ENCODE measurements around the gene TAPBPL.
"Not testable (repeated sequence)": the region's sequence is repeated elsewhere in the genome, so short reads cannot be mapped to it uniquely, and the experiment has no call there.

TAPBPL gene

GRCh38 chr12:6464531-6464930 lies 12.7 kb downstream of the TAPBPL start:
- DNase-seq: no peak

GRCh38 chr12:6465467-6466183 lies 13.8 kb downstream of the TAPBPL start:
- DNase-seq: no peak

DNA sequence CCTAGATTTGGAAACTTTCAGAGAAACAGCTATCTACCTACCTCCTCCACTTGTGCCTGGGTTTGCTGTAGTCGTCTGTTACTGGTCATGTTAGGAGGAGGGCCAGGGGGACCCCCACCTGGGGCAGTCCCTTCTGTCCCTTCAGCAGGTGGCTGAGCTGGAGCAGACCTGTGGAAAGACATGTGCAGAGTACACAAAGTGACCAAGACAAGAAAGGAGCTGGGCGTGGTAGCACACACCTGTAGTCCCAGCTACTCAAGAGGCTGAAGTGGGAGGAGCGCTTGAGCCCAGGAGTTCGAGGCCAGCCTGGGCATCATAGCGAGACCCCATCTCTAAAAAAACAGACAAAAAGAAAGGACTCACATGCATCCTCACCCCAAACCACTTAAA lies 14.3 kb downstream of the TAPBPL start:
- DNase-seq: no peak

GRCh38 chr12:6466751-6467150 lies 14.9 kb downstream of the TAPBPL start:
- DNase-seq: not testable (repeated sequence)

DNA sequence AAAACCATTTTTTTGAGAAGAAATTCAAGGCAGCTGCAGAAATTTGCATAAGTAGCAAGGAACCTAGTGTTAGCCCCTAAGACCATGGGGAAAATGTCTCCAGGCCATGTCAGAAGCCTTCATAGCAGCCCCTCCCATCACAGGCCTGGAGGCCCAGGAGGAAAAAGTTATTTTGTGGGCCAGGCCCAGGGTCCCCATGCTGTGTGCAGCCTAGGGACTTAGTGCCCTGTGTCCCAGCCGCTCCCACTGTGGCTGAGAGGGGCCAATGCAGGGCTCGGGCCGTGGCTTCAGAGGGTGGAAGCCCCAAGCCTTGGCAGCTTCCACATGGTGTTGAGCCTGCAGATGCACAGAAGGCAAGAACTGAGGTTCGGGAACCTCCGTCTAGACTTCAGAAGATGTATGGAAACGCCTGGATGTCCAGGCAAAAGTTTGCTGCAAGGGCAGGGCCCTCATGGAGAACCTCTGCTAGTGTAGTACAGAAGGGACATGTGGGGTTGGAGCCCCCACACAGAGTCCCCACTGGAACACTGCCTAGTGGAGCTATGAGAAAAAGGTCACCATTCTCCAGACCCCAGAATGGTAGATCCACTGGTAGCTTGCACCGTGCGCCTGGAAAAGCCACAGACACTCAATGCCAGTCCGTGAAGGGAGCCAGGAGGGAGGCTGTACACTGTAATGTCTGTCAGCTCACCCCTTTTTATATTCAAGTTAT lies 15.9 kb downstream of the TAPBPL start:
- DNase-seq: not testable (repeated sequence)

- no peak for DNase-seq
These were observed 16.4 kb downstream of the TAPBPL start for GRCh38 chr12:6468283-6468575.

- DNase-seq: no peak
These were observed 17.2 kb downstream of the TAPBPL start for GRCh38 chr12:6469092-6469491.

DNA sequence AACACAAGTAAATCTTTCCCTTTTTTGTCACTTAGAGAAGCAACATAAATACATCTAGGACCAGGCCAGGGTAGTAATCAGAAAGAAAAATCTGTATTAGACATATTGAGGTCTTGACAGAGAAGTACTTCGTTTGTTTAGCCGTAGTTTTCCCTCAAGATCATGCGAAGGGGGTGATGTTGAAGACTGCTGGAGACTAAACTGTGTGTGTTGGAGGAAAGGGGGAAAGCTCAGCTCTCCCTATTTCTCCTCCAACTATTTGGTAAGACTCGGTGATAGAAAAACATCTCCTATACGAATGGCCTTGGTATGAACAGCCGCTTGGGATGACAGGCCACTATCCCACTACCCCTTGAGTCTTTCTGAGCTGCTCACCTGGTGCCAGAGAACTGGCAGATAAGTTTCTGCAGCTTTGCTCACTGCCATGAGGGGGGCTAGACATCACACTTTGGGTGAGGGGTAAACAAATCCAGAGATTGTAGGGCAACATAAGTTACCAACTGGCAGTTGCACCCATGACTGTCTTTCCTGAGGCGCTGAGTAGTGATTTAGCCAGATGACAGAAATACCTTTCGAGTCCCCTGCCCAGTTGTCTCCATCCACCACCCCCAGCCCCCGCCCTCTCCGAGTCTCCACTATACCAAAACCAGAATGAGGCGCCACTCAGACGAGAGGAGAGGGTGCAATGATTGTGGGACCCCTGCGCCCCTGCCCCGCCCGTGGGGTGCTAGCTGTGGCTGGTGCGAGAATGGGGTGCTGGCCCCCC lies 17.9 kb downstream of the TAPBPL start:
- no peak for DNase-seq

DNA sequence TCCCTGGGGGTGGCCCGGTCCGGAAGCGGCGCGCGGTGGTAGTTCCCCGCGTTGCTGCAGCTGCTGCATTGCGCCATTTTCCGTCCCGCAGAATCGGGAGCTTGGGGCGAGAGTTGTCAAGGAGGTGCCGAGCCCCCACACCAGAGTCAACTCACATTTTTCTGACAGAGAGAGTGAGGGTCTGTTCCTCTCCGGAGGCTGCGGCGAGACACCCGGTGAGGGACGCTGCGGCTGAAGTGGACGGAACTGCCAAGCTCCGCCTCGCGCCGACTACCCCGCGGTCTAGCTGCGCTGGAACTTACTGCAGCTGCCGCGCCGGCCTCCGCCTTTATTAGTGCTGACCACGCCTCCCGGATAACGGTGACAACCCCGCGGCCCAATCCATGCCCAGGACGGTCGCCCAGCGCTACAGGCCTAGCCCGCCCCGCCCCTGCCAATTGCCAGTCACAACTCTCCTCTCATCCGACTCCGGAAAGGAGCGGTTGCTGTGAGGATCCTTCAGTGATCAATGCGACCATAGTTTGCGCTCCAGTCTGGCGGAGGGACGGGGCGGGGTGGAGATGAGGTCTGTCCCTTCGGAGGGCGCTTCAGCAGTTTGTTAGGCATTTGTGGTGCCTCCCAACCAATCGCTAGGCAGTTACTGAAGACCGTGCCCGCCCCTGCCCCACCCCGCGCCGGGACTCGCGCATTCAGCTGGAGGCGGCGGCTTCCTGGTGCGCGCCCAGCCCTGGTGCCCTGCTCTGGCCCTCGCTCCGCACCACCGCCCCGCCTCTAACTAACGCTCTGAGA lies 18.7 kb downstream of the TAPBPL start, which contains the start of gene VAMP1:
TSS of gene VAMP1 (minus strand) at position 303 of the 789 bp plus-strand sequence. CDS start at position 157, 146 bp downstream.
- DNase-seq: peak; percentile 97

GRCh38 chr12:6471989-6472360 lies 20.1 kb downstream of the TAPBPL start:
- DNase-seq: no peak

DNA sequence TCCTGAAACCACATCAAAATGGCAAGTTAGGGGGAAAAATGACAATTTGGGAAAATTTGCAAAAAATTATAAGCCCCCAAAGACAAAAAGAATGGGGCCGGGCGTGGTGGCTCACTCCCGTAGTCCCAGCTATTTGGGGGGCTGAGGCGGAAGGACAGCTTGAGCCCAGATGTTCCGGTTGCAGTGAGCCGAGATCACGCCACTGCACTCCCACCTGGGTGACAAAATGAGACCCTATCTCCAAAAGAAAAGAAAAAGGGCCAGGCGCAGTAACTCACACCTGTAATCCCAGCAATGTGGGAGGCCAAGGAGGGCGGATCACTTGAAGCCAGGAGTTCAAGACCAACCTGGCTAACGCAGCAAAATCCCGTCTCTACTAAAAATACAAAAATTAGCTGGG lies 20.6 kb downstream of the TAPBPL start:
- DNase-seq: no peak

DNA sequence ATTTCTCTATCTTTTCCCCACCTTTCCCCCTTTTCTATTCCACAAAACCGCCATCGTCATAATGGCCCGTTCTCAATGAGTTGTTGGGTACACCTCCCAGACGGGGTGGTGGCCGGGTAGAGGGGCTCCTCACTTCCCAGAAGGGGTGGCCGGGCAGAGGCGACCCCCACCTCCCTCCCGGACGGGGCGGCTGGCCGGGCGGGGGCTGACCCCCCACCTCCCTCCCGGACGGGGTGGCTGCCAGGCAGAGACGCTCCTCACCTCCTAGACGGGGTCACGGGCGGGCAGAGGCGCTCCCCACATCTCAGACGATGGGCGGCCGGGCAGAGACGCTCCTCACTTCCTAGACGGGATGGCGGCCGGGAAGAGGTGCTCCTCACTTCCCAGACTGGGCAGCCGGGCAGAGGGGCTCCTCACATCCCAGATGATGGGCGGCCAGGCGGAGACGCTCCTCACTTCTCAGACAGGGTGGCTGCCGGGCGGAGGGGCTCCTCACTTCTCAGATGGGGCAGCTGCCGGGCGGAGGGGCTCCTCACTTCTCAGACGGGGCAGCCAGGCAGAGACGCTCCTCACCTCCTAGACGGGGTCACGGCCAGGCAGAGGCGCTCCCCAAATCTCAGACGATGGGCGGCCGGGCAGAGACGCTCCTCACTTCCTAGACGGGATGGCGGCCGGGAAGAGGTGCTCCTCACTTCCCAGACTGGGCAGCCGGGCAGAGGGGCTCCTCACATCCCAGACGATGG lies 23.6 kb downstream of the TAPBPL start:
- DNase-seq: not testable (repeated sequence)

- DNase-seq: no peak
These were observed 24.6 kb downstream of the TAPBPL start for GRCh38 chr12:6476489-6476888.

DNA sequence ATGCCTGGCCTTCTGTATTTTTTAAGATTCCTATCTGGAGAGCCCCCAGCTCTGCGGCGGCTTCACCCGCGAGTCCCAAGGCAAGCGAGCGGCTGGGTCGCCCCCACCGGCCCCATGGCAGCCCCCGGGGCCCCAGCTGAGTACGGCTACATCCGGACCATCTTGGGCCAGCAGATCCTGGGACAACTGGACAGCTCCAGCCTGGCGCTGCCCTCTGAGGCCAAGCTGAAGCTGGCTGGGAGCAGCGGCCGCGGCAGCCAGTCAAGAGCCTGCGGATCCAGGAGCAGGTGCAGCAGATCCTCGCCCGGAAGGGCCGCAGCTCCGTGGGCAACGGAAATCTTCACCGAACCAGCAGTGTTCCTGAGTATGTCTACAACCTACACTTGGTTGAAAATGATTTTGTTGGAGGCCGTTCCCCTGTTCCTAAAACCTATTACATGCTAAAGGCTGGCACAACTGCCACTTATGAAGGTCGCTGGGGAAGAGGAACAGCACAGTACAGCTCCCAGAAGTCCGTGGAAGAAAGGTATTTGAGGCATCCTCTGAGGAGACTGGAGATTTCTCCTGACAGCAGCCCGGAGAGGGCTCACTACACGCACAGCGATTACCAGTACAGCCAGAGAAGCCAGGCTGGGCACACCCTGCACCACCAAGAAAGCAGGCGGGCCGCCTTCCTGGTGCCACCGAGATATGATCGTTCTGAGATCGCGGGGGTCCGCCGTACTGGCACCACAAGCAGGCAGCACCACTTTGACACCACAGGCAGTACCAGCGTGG lies 25.9 kb downstream of the TAPBPL start:
- not testable (repeated sequence) for DNase-seq

- no peak for DNase-seq
These were observed 26.6 kb downstream of the TAPBPL start for GRCh38 chr12:6478416-6478815.

GRCh38 chr12:6488240-6488639 lies 36.4 kb downstream of the TAPBPL start:
- DNase-seq: no peak

- DNase-seq: no peak
These were observed 37.6 kb downstream of the TAPBPL start for GRCh38 chr12:6489449-6489848.

DNA sequence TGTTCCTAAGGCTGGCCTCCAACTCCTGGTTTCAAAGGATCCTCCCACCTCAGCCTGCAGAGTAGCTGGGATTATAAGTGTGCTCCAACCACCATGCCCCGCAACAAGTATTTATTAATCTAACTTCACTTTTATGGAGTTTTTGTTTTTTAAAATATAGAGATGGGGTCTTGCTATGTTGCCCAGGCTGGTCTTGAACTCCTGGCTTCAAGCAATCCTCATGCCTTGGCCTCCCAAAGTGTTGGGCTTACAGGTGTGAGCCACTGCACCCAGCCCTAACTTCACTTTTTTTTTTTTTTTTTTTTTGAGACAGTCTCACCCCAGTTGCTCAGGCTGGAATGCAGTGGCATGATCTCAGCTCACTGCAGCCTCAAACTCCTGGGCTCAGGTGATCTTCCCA lies 38.8 kb downstream of the TAPBPL start:
- DNase-seq: not testable (repeated sequence)

DNA sequence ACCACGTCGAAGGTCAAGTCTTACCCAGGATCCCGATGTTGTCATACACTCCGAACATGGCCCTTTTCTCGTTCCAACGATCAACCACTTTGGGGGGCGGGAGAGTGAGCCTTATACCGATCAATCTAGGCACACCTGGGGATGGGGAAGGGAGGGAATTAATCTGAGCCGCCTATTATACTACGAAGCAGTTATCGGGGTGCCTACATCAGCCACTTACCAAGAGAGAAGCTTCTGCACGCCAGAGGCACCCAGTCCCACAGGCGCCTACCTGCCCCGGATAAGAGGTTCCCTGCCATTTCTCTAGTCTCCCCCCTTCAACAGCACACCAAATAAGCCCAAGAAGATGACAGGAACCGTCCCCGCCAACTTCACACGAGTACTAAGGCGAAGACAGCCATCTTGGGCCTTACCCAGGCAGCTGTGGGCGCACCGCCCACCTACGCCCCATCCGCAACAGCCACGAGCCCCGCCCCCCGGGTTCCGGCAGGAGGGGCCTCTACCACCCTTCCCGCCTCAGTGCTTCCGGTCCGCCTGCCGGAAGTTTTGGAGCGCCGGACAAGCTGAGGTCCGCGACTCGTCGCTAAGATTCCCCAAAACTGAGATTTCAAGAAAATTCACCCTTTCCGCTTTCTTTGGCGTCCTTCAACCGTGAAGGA lies 41.1 kb downstream of the TAPBPL start, which contains the start of gene MRPL51:
TSS of gene MRPL51 (minus strand) at position 425 of the 659 bp plus-strand sequence. CDS start at position 299, 126 bp downstream.
- peak; percentile 98 for DNase-seq

DNA sequence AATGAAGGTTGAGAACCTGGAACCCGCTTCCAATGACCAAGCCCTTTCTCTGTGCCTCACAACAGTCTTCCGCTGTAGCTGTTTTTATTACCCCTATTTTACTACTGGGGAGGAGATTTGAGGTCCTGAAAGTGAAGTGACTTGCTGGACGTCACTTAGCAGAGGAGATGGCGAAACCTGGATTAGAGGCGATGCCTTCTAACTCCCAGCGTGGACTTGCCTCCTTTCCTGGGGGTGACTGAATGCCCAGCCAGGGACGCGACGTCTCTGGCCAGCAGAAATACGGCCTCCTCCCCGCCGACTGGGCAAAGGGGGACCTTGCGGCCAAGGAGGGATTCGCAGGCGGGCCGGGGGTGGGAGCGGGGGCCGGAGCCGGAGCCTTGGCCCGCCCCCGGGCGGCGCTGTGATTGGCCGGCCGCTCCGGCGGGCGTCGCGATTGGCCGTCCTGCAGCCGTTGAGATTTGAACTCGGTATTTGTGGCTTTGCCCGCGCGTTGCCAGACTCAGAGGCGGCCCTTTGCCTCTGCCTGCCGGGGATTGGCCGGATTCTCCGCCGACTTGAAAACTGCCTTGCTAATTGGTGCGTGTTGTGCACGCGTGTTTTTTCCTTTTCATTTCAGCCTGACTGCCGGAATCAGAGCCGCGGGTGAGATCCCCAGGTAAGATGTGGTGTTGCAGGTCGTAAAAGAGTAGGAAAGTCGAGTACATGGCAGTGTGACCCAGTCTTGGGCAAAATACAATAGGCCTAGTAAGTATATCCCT lies 41.8 kb downstream of the TAPBPL start, which contains the start of gene NCAPD2:
TSS of gene NCAPD2 (plus strand) at position 606 of the 761 bp plus-strand sequence. CDS start 997 bp downstream, outside the sequence.
- DNase-seq: peak; percentile 91
